H1 (cell line): ENCODE data around the gene RCOR2. TPM values are rescaled to one million over a fixed set of nuclear protein-coding genes. Genes with fewer than 3 reads are reported as not detected.

Source experiments
- TBP ChIP-seq: IDR thresholded peaks from 2 replicates; pipeline ENCODE4 v1.6.1; 2011; ENCODE audit warnings: low read depth, low read length, improper control_type of control experiment
- polyA plus RNA-seq, 7 experiments: library from polyadenylated mRNA; depleted of rRNA in 3 of 7; stranded (reverse) in 5 of 7; unstranded in 2 of 7; fragments of >200 nt in 5 of 7; fragments of 200-250 nt in 2 of 7; gene quantifications; 1 replicate in 5 of 7; 2 replicates in 1 of 7; 4 replicates in 1 of 7; pipeline versions ENCODE4 v1.2.1 to v1.2.3, GENCODE V29; 2011 to 2013; ENCODE audit warnings: missing spikeins in 2 of 7, mixed read lengths in 2 of 7
- total RNA-seq: library from RNA; stranded (reverse); fragmentation: NEBNext Ultra II Directional; extraction: Animal tissue kit (Norgen Biotek cat#: 25700); gene quantifications from 2 replicates; pipeline ENCODE4 v1.2.1, GENCODE V29; 2021

The RCOR2 gene
- total and polyA plus RNA-seq, 2 of the 8 experiments (the other 6 are each of a cell fraction or from before 2014, with no cell fraction given): 54.6 to 78.0 TPM

GRCh38 chr11:63901660-63902059 is 15.3 kb downstream of the RCOR2 start (continued):
- TF ChIP-seq TBP: no peak
- TF ChIP-seq, all 59 proteins: peak for 2
